GM23338 (cell line): ENCODE results near the gene SOX10. TPM values are rescaled to one million over a fixed set of nuclear protein-coding genes. Genes with fewer than 3 reads are reported as not detected.

Experiments used
- ATAC-seq: fragments of 200-7000 bp; cut with Tn5 transposase; 3 replicates; pipeline ENCODE4 v1.9.1; 2020
- DNase-seq: peaks from one replicate; pipeline ENCODE4 v3.0.0-alpha.2; 2015; ENCODE audit warnings: low spot score
- H2AFZ ChIP-seq: fragments of 200-600 bp; sonication (generic); 2 replicates; pipeline ENCODE4 v1.8.0; 2016; ENCODE audit warnings: antibody characterized with exemption, mild to moderate bottlenecking, moderate library complexity
- H3F3A ChIP-seq: fragments of 200-600 bp; sonication (generic); replicated peaks from 2 replicates; pipeline ENCODE4 v1.8.0; 2017; ENCODE audit warnings: antibody characterized with exemption, mixed run types, low read depth
- H3K27ac ChIP-seq: fragments of 200-600 bp; sonication (generic); 2 replicates; pipeline ENCODE4 v1.6.1; 2016; ENCODE audit warnings: low read depth
- H3K27me3 ChIP-seq: fragments of 200-600 bp; sonication (generic); 2 replicates; pipeline ENCODE4 v1.8.0; 2016; ENCODE audit warnings: mild to moderate bottlenecking, mixed run types, moderate library complexity; ENCODE audit not compliant: insufficient read depth
- H3K36me3 ChIP-seq: fragments of 200-600 bp; sonication (generic); 2 replicates; pipeline ENCODE4 v1.8.0; 2016; ENCODE audit warnings: mild to moderate bottlenecking; ENCODE audit not compliant: insufficient read depth
- H3K4me1 ChIP-seq: fragments of 200-600 bp; sonication (generic); 2 replicates; pipeline ENCODE4 v1.8.0; 2016; ENCODE audit warnings: mild to moderate bottlenecking, moderate library complexity; ENCODE audit not compliant: insufficient read depth
- H3K4me2 ChIP-seq: fragments of 200-600 bp; sonication (generic); 2 replicates; pipeline ENCODE4 v1.7.1; 2017; ENCODE audit warnings: mixed run types
- H3K4me3 ChIP-seq: fragments of 200-600 bp; sonication (generic); 2 replicates; pipeline ENCODE4 v1.6.1; 2016; ENCODE audit warnings: mixed run types
- H3K79me2 ChIP-seq: fragments of 200-600 bp; sonication (generic); replicated peaks from 2 replicates; pipeline ENCODE4 v1.8.0; 2017; ENCODE audit warnings: mild to moderate bottlenecking; ENCODE audit not compliant: insufficient read depth
- H3K9me2 ChIP-seq: fragments of 200-600 bp; sonication (generic); 2 replicates; pipeline ENCODE4 v1.8.0; 2017; ENCODE audit not compliant: insufficient read depth
- H4K20me1 ChIP-seq: fragments of 200-600 bp; sonication (generic); replicated peaks from 2 replicates; pipeline ENCODE4 v1.8.0; 2017; ENCODE audit warnings: mild to moderate bottlenecking; ENCODE audit not compliant: insufficient read depth
- H3K27ac Mint-ChIP-seq: 2 replicates; pipeline ENCODE4 v1.8.0; 2020; ENCODE audit warnings: inconsistent platforms, mild to moderate bottlenecking, moderate library complexity, mixed read lengths
- H3K27me3 Mint-ChIP-seq: 3 replicates; pipeline ENCODE4 v1.8.0; 2022; ENCODE audit warnings: low read depth, mild to moderate bottlenecking, moderate library complexity, mixed read lengths, inconsistent platforms; ENCODE audit not compliant: insufficient read depth, poor library complexity
- H3K36me3 Mint-ChIP-seq: 3 replicates; pipeline ENCODE4 v1.8.0; 2021; ENCODE audit warnings: low read depth, mild to moderate bottlenecking, inconsistent platforms, moderate library complexity, mixed read lengths
- H3K4me1 Mint-ChIP-seq: 3 replicates; pipeline ENCODE4 v1.8.0; 2020; ENCODE audit warnings: mild to moderate bottlenecking, inconsistent platforms, mixed read lengths
- H3K4me3 Mint-ChIP-seq: 3 replicates; pipeline ENCODE4 v1.8.0; 2021; ENCODE audit warnings: moderate library complexity, mild to moderate bottlenecking, inconsistent platforms, mixed read lengths
- H3K9me3 Mint-ChIP-seq: 3 replicates; pipeline ENCODE4 v1.8.0; 2020; ENCODE audit warnings: moderate library complexity, mild to moderate bottlenecking, inconsistent platforms, mixed read lengths
- JUNB ChIP-seq: IDR thresholded peaks from one replicate; pipeline ENCODE4 v1.6.1; 2016; ENCODE audit warnings: antibody characterized with exemption; ENCODE audit not compliant: unreplicated experiment
- POLR2AphosphoS5 ChIP-seq: IDR thresholded peaks from 2 replicates; pipeline ENCODE4 v1.6.1; 2016; ENCODE audit warnings: antibody characterized with exemption, low read depth
- REST ChIP-seq: IDR thresholded peaks from one replicate; pipeline ENCODE4 v1.6.1; 2018; ENCODE audit warnings: antibody characterized with exemption; ENCODE audit not compliant: unreplicated experiment
- STAT1 ChIP-seq: IDR thresholded peaks from one replicate; pipeline ENCODE4 v1.6.1; 2016; ENCODE audit warnings: antibody characterized with exemption; ENCODE audit not compliant: unreplicated experiment
- ZNF462 ChIP-seq: fragments of 250-450 bp; sonication (Bioruptor Pico); IDR thresholded peaks from 2 replicates; pipeline ENCODE4 v1.5.0; 2020; ENCODE audit warnings: mild to moderate bottlenecking, moderate library complexity
- polyA plus RNA-seq: library from polyadenylated mRNA; unstranded; fragments of >200 nt; fragmentation: Nextera tagmentation; extraction: Ambion mirVana; gene quantifications from 2 replicates; pipeline ENCODE4 v1.2.1, GENCODE V29; 2016
- total RNA-seq: library from RNA; depleted of rRNA; stranded (reverse); fragments of >200 nt; shearing (Covaris generic); gene quantifications from 2 replicates; pipeline ENCODE4 v1.2.3, GENCODE V29; 2014

Gene SOX10
- total and polyA plus RNA-seq, 2 experiments from 2014 or later = 1.1 to 2.1 TPM

GRCh38 chr22:37925330-37925729 lies 59.0 kb downstream of the SOX10 start (continued):
- TF ChIP-seq ZNF462 = no peak

- no peaks in the 10 kb centered on the region for H3F3A ChIP-seq
- H3K36me3 Mint-ChIP-seq = peaks cover 13% of the 10 kb centered on the region; the same call in 2 of the 3 replicates
- ATAC-seq = no peak
- no peak for TF ChIP-seq STAT1
- no peak for TF ChIP-seq ZNF462
- TF ChIP-seq JUNB = no peak
- TF ChIP-seq POLR2AphosphoS5 = no peak
- TF ChIP-seq REST = no peak
Observed at GRCh38 chr22:37924386-37925065, 59.8 kb downstream of the SOX10 start.

More at GRCh38 chr22:37924386-37925065, 59.8 kb downstream of the SOX10 start:
- Mint-ChIP-seq H3K27me3 (peaks cover 4% of the 10 kb centered on the region), H3K9me3 (no peaks in the 10 kb centered on the region), H3K27ac (no peak overlapping the region), H3K4me1 (no peaks in the 10 kb centered on the region), H3K4me3 (no peak overlapping the region)
- no peak overlapping the region for H3K27ac ChIP-seq
- no peaks in the 10 kb centered on the region for H3K4me1 ChIP-seq
- no peak overlapping the region for H2AFZ ChIP-seq
- H4K20me1 ChIP-seq = no peaks in the 10 kb centered on the region
- H3K4me3 ChIP-seq = no peak overlapping the region
- no peaks in the 10 kb centered on the region for H3K27me3 ChIP-seq
- DNase-seq = no peak
- no peak overlapping the region for H3K4me2 ChIP-seq
- no peaks in the 10 kb centered on the region for H3K9me2 ChIP-seq
- no peaks in the 10 kb centered on the region for H3K79me2 ChIP-seq
- no peaks in the 10 kb centered on the region for H3K36me3 ChIP-seq
